ENCODE measurements around the gene LSAMP. TPM values are rescaled to one million over a fixed set of nuclear protein-coding genes. Genes with fewer than 3 reads are reported as not detected.

Gene LSAMP
- total and polyA plus RNA-seq, 2 of the 8 experiments (the other 6 are each of a cell fraction or from before 2014, with no cell fraction given), result 1.8 to 5.7 TPM

DNA sequence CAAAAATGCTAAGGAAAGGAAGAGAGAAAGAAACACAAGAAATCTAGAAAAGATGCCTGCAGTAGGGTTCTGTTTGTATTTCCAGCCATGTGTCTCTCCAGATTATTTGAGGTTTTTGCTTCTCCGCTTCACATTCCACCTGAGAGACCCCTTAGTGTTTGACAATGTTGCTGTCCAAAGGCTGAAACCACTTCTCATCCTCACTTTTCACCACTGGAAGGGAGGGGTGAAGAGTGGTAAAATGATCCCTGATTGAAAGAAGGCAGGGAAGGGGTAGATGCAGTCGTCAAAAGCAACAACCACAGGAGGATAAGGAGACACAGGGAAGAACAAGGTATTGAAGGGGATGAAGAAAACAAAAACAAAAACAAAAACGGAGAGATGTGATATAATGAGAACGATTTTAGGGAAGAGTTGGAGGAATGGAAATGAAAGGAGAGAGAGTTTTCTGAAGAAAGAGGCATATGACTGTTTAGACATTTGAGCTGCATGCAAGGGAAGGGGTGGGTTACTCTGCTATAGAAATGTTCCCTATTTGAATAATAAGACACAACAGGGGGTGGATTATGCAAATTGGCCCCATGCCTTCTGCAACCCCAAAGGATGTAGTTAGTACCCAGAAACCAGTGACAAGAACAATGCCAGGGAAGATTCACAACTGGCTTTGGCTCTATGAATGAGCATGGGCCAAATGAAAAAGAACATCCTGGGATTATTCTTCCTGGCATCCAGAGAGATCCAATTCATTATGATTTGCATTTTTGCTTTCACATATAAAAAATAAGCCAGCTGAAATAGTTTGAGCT, 586.1 kb downstream of the LSAMP start (continued):
- peak; percentile 84 for TF ChIP-seq CHD7 (IDR thresholded peaks at IDR 0.05; ENCODE audit: insufficient replicate concordance, low read length)
- no peak for TF ChIP-seq EZH2 (IDR thresholded peaks at IDR 0.05; ENCODE audit: low read depth, low read length, severe bottlenecking)
- no peak for TF ChIP-seq SP4 (IDR thresholded peaks at IDR 0.05; ENCODE audit: low read length)
- peak; percentile 98 to 99 for TF ChIP-seq SIN3A (conservative IDR thresholded peaks at IDR 0.05 in 1 of 2, IDR thresholded peaks at IDR 0.05 in 1 of 2; ENCODE audit: low read depth in 1 of 2, low read length in 2 of 2)
- peak; percentile 62; the same call in 1 of the 2 replicates for TF ChIP-seq SP1 (IDR thresholded peaks at IDR 0.05; ENCODE audit: low read depth, low read length)
- TF ChIP-seq KDM4A (IDR thresholded peaks at IDR 0.05; ENCODE audit: low read depth, low read length, severe bottlenecking), result no peak
- no peak for TF ChIP-seq JUN (IDR thresholded peaks at IDR 0.05; ENCODE audit: low read depth, low read length)
- TF ChIP-seq CBX8 (IDR thresholded peaks at IDR 0.05; ENCODE audit: borderline replicate concordance, low read depth, low read length), result no peak
- TF ChIP-seq TBP (IDR thresholded peaks at IDR 0.05; ENCODE audit: low read depth, low read length), result no peak
- TF ChIP-seq KDM5A (IDR thresholded peaks at IDR 0.05; ENCODE audit: low read length), result no peak

Data from H1 (cell line).